ENCODE data around the gene SMIM22.

- TF ChIP-seq CTCF (IDR thresholded peaks at IDR 0.05) = no peak
- no peak for TF ChIP-seq POLR2A (IDR thresholded peaks at IDR 0.05)
Observed at GRCh38 chr16:4750896-4751295, 44.3 kb upstream of the SMIM22 start.

Measured in body of pancreas (tissue), 4 donors.